GM18868 (cell line): Measurements from ENCODE around the gene DNAJC18.
"Not testable (repeated sequence)": the region's sequence is repeated elsewhere in the genome, so short reads cannot be mapped to it uniquely, and the experiment has no call there.

ENCODE experiments used
- ATAC-seq: cut with Tn5 transposase; IDR thresholded peaks from one replicate; pipeline ENCODE4 v1.9.1; 2021; ENCODE audit warnings: mild to moderate bottlenecking, moderate library complexity; ENCODE audit not compliant: unreplicated experiment

Gene DNAJC18

DNA sequence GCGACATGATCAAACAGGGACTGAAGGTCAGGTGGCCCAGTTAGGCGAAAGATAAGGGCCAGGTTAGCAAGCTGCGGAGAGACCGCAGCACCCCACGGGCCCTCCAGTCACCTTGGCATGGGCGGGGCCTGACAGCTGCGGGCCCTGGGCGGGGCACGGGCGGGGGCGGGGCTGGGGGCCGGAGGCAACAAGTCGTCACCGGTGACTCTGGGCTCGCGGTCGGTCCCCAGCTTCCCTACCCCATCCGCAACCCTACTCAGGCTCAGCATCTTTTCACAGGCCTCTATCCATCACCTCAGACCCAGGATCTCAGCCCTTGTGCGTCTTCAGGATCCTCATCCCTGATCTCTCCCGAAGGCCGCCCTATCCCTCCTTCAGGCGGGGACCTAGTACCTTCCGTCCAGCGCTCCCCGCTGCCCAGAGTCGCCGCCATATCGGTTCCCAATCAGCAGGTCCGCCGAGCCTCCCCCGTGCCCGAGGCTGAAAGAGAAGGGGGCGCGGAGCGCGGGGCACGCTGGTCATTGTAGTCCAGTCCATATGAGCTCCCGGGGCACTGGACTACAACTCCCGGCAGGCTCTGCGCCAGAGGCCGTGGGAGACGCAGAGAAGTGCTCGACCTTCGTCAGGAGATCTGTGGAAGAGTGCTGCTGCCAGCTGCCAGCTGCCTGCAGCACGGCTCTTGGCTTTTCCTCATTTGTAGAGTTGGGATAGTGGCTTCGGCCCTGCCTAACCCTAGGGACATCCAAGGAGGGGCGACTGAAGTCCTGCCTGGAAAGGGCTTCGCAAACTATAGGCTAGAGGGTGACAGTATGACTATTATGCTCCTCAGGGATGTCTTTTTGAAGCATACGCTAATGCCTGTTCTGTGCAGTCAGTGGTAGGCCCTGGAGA lies at the start of gene DNAJC18:
TSS of gene DNAJC18 (minus strand) at position 513 of the 891 bp plus-strand sequence. CDS start at position 433, 80 bp downstream.
- ATAC-seq: peak; percentile 87

DNA sequence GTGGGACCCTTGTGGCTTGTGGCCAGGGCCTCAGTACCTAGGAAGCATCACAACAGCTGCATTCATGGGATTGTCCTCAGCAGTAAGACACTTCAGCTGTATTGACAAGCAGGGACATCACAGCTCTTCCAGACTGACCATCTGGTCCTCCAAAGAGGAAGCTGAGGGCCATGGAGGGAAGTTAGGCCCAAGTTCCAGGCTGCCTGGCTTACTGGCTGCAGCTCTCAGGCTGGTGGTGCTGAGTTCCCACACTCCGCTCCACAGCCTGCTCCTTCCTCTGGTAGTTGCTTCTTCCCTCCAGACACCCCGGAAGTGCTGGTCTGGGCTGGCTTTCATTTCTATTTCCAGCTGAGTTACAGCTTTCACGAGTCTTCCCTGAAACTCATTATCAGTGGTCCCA lies 48.9 kb upstream of the DNAJC18 start:
- ATAC-seq: no peak

DNA sequence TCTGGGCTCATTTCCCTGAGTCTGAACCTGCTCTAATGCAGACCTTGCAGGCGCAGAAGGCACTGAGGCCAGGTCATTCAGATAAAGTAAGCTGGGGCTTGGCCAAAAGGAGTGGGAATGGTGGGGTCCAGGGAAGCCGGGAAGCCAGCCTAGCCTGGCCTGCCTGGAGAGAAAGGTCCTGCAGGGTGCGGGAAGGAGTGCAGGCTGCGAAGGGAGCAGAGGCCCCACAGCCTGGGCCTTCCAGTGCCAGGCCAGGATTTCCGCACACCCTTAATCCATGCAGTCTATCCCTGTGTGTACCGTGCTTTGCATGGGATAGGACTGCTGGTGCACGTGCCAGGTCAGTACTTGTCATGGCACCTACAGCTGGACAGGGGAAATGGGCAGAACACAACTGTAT lies 46.9 kb upstream of the DNAJC18 start:
- ATAC-seq: no peak

DNA sequence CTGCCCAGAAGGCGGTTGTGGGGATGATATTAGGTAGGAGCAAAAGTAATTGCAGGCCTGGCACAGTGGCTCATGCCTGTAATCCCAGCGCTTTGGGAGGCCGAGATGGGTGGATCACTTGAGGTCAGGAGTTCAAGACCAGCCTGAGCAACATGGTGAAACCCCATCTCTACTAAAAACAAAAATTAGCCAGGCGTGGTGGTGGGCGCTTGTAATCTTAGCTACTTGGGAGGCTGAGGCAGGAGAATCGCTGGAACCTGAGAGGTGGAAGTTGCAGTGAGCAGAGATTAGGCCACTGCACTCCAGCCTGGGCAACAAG lies 43.5 kb upstream of the DNAJC18 start:
- not testable (repeated sequence) for ATAC-seq

DNA sequence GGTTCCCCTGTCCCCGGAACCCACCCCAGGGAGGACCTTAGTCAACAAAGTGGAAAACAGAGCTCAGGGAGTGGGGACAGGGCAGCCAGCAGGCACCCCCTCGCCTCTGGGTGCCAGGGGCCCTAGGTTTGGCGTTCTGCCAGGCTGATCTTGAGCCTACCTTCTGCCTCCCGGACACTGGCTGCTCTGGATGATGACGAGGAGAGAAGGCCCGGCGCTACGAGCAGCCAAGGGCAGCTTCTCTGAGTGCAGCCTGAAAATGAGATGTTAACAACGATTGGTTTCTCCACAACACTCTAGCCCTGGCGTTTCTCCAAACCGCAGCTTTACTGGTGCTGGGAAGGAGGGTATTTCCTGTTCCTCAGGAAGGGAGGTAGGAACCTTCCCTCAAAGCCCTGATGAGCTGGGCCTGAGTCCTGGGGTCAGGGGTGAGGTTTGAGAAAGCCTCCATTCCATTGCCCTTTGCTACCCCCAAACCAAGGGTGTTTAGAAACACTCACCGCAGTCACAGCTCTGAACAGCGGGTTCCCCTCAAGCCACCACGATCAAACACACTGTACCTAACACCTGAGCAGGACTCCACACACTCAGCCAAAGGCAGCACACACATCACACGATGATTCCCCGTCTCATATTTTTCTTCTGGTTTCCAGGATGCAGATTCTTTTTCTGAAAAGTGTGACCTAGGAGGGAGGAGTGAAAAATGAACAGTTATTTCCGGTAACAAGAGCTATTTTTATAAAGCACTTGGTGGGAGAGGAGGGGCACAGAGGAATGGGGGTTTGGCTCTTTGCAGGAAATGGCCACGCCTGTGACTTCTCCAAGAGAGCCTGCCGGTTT lies 42.9 kb upstream of the DNAJC18 start, which contains the start of gene STING1:
TSS of gene STING1 (minus strand) at position 709 of the 840 bp plus-strand sequence. CDS start 1,054 bp downstream, outside the sequence.
- ATAC-seq: peak; percentile 64

DNA sequence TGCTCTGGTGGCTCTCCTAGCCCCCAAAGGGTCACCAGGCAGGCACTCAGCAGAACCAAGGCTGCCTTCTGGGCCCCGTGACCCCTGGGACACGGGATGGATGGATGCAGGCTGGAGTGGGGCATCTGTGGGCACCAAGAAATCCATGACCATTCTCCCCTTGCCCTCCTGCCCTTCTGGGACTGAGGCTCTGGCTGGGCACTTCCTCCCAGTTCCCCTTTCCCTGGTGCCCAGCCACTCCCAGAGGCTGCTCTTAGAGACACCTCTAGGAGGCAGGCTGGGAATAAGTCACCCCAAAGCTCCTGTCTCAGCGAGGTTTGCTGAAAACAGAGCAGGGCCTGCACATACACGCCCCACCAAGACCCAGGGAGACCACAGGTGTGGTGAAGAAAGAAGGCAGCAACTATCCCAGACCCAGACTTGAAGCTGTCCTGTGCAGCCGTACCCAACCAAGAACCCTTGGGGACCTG lies 42.3 kb upstream of the DNAJC18 start:
- ATAC-seq: peak; percentile 16

DNA sequence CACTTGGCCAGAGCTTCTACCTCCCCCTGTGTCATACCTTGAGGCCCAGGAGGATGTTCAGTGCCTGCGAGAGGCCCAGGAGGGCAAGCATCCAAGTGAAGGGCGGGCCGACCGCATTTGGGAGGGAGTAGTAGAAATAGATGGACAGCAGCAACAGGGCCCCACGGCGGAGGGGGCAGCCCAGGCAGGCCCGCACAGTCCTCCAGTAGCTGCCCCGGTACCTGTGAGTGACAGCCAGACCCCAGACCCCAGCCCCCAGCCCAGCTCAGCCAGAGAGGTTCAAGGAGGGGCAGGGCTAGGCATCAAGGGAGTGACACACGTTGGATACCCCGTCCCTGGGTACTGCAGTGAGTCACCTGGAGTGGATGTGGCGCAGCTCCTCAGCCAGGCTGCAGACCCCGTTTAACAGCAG lies 41.8 kb upstream of the DNAJC18 start:
- ATAC-seq: no peak

DNA sequence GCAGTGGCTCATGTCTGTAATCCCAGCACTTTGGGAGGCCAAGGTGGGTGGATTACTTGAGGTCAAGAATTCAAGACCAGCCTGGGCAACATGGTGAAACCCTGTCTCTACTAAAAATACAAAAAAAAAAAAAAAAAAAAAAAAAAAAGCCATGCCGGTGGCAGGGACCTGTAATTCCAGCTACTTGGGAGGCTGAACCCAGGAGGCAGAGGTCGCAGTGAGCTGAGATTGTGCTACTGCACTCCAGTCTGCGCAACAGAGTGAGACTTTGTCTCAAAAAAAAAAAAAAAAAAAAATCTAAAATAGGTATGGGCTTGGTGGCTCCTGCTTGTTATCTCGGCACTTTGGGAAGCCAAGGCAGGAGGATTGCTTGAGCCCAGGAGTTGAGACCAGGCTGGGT lies 40.4 kb upstream of the DNAJC18 start:
- ATAC-seq: not testable (repeated sequence)

DNA sequence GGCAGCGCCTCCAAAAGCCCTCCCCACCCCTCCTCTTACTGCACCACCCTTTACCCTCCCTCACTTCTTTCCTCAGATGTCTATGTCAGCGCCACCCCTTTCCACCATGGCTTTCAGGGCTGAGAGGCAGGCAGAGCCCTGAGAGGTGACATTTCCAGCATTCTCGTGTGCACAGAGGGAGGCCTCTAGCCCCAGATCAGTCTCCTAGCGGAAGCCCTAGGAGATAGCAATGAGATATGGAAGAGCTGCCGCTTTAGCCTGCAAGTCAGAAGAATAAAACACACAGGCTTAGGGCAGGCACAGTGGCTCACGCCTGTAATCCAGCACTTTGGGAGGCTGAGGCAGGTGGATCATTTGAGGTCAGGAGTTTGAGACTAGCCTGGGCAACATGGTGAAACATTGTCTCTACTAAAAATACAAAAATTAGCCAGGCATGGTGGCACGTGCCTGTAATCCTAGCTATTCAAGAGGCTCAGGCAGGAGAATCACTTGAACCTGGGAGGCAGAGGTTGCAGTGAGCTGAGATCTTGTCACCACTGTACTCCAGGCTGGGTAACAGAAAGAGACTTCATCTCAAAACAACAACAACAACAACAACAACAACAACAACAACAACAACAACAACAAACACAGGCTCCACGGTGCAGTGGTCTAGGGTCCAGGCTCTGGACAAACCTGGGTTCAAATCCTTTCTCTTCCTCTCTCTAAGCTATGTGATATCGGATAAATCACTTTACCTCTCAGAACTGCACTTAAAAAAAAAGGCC lies 39.5 kb upstream of the DNAJC18 start:
- ATAC-seq: not testable (repeated sequence)

DNA sequence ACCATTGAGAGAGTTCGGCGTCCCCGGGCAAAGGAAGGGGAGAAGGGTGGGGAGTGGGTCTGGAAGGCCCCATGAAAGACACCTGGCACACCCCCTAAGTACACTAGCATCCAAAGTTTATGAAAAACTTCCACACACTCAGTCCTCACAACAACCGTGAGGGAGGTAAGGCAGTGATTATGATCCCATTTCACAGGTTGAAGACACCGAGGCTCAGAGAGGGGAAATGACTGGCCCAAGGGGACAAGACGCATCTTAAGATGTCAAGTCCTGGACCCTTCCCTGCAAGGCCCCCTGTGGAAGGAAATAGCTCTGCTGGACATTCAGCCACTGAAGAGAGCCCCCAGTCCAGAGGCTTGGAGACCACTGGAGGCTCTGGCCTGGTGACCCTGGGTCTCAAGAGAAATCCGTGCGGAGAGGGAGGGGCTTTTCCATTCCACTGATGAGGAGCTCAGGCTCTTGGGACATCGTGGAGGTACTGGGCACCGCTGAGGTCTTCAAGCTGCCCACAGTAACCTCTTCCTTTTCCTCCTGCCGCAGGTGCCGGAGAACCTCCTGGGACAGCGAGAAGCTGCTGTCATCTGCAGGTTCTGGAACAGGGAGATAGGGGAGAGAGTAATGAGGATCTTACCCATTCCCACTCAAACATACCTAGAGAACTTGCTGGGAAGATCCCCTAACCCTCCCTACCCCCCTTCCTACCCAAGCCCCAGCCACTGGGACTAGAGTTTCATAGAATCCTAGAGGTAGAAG lies 36.7 kb upstream of the DNAJC18 start:
- ATAC-seq: no peak

DNA sequence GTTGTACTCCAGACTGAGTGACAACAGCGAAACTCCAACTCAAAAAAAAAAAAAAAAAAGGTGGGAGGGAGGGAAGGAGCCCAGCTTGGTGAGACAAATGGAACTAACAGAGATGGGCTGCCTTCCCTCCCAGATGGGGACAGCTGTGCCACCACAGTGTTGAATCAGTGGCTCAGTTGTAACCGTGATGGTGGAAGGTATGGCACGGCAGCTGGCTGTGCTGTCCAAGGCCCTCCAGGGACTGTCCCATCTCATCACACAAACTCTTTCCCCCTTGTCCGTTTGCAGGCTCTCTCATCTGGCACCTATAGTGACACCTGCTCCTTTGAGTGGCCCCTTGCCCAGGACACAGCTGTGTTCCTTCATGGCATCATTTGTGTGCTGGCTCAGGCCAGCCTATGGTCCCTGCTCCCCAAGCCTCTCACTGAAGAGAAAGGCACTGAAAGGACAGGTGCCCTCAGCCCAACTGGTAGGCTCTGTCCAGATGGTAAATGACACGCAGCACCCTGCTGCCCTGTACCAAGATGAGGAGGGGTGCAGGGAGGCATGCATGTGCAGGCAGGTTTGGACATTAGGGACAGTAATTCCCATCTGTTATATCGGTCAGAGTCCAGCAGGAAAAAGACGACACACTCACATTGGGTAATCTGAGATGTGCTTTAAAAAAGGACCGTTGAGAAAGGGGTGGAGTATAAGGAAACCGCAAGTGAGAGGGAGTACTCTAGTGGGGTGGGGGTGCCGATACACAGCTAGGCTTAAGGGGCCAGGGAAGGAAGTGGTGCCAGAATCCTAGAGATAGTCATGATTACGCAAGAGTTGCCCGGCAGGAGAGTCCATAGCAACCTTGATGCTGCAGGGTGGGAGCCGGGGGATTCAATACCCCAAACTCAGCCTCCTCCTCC lies 35.8 kb upstream of the DNAJC18 start:
- no peak for ATAC-seq

DNA sequence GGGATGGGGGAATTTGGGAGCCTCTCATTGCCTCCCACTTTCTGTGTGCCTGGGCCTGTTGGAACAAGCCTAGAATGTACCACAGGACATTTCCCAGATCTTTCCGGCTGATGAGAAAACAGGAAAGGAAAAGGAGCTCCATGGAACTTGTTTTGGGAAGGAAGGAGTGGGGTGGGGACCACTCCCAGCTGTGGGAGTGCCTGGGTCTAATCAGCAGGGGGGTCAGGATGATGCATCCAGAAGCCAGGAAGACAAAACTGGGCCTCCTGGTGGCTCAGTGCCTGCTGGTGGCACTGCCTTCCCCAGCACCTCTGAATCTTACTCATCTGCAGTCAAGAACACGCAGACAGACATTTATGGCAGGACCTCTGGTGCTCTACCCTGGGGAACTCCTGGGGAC lies 34.2 kb upstream of the DNAJC18 start:
- no peak for ATAC-seq

DNA sequence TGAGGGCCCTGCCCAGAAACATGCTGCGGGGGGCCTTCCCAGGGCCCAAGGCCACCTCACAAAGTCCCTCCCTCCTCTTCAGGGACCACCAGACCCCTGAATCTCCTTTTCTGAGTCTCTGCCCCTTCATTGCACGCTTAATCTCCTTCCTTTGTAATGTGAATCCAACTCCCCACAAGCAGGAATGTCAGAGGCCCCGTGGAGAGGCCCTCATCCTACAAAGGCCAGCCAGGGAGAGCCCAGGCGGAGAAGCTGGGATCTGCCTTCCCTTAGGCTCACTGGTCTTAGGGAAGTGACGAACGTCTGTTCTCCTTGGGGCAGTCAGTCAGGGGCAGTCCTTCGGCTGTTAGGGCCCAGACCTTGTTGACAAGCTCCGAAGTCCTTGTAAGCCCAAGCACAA lies 33.8 kb upstream of the DNAJC18 start:
- ATAC-seq: no peak

DNA sequence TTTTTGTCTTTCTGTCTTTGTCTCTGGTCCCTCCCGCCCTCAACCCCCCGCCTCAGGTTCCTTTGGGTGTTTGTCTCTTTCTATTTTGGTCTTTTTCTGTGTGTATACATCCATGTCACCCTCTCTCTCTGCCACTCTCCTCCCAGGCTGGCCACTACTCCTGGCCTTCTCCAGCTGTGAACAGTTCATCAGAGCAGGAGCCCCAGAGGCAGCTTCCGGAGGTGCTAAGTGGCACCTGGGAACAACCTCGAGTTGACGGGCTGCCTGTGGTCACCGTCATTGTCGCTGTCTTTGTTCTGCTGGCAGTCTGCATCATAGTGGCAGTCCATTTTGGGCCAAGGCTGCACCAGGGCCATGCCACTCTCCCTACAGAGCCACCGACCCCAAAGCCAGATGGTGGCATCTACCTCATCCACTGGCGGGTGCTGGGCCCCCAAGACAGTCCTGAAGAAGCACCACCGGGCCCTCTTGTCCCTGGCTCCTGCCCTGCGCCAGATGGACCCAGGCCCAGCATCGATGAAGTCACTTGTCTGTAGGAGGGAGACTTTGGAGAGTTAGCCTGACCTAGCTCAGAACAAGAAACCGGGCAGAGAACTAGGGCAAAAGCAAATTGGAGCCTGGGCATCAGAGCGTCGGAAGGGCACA lies 33.2 kb upstream of the DNAJC18 start:
- ATAC-seq: no peak

DNA sequence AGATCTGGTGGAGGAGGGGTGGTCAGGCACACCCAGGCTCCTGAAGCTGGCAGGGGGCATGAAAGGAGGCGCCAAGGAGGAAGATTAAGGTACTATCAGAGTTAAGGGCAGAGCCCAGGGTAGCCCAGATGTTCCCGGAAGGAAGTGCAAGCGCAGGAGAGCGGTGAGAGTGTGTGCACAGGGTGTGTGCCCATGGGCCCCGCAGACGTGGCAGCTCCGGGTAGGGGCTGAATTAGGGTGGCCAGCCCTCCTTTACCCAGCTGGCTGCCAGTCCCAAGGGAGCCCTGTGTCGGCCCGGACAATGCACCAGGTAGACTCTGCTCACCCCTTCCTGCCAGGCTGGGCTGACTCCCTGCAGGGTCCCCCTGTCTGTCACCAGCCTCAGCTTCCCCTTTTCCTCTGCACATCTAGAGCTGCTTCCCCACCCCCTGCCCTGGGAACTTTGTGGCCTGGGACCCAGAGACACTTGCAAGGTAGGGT lies 31.5 kb upstream of the DNAJC18 start, which contains the start of gene SMIM33:
TSS of gene SMIM33 (plus strand) at position 184 of the 480 bp plus-strand sequence. CDS start at position 302, 118 bp downstream.
- ATAC-seq: peak; percentile 50

DNA sequence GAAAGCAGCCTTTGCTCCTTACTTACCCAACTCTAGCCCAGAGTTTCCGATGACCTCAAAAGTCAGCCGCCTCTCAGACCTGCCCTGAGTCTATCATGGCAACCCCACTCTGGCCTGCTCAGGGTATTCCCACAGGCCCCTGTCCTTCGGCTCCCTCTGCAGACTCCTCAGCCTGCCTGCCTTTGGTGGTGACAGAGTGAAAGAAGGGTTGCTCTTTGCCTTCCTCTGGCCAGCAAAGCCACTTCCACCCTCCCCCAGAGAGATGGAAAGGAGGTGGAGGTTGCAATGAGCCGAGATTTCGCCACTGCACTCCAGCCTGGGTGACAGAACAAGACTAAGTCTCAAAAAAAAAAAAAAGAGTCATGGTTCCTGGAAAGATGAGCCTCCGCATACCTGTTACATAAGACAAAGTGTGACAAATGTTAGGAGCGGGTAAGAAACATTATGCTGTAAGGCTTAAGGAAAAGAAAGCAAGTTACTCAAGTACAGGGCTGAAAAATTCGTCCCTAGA lies 29.2 kb upstream of the DNAJC18 start:
- ATAC-seq: no peak

DNA sequence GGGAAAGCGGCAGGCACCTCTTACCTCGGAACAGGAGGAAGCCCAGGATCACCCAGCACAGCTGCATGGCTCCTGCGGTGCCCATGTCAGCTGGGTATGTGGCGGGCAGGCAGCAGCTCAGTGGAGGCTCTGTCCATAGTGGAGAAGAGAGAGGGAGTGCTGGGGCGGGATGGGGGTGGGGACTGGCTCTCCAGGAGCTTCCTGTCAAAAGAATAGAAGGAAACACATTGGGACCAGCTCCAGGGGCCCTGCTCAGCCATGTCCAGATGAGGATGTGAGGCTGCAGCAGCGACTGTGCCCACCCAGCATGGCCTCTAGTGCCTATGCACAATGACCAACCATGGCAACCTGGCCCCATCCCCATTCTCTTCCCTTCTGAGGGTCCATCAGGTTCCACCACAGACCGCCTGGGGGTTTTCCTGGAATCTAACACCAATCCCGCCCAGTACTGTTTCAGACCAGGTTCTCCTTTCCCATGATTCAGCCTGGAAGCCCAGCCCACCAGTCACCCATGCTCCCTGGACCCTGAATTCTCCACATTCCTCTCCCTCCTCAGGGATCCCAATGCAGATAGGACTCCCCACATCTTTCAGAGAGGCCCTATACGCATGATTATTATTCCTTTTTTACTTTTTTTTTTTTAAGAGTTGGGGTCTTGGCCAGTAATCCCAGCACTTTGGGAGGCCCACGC lies 23.4 kb upstream of the DNAJC18 start, which contains the start of gene ECSCR:
TSS of gene ECSCR (minus strand) at position 158 of the 691 bp plus-strand sequence. CDS start at position 85, 73 bp downstream.
- no peak for ATAC-seq
